ENCODE results near the gene OSBPL6.
"Not testable (repeated sequence)": the region's sequence is repeated elsewhere in the genome, so short reads cannot be mapped to it uniquely, and the experiment has no call there.

Gene OSBPL6

DNA sequence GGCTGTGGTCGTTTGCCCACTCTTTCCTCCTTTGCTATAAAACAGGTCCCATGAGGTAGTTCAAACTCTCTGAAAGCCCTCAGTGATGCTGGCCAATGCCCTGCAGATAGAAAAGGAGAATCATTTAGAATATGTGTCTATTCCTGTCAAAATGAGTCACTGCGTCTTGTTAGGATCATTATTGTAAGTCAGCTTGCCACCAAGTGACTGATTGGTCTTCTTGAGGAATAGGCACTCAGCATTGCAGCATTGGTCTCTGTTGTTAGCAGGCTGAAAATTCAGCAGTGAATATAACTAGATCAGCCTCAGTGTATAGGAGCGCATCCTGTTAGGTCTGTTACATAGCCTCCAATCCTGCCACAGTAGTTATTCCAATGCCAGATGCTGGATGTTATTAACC, 227.8 kb downstream of the OSBPL6 start (continued):
- TF ChIP-seq, protein P1, sequence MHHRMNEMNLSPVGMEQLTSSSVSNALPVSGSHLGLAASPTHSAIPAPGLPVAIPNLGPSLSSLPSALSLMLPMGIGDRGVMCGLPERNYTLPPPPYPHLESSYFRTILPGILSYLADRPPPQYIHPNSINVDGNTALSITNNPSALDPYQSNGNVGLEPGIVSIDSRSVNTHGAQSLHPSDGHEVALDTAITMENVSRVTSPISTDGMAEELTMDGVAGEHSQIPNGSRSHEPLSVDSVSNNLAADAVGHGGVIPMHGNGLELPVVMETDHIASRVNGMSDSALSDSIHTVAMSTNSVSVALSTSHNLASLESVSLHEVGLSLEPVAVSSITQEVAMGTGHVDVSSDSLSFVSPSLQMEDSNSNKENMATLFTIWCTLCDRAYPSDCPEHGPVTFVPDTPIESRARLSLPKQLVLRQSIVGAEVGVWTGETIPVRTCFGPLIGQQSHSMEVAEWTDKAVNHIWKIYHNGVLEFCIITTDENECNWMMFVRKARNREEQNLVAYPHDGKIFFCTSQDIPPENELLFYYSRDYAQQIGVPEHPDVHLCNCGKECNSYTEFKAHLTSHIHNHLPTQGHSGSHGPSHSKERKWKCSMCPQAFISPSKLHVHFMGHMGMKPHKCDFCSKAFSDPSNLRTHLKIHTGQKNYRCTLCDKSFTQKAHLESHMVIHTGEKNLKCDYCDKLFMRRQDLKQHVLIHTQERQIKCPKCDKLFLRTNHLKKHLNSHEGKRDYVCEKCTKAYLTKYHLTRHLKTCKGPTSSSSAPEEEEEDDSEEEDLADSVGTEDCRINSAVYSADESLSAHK (tag by site-specific recombination; IDR thresholded peaks at IDR 0.05): no peak
- TF ChIP-seq ZNF843 (tag by site-specific recombination; IDR thresholded peaks at IDR 0.05): no peak
- TF ChIP-seq ZNF48 (tag by site-specific recombination; IDR thresholded peaks at IDR 0.05): no peak
- TF ChIP-seq ZNF571 (tag by site-specific recombination; IDR thresholded peaks at IDR 0.05): no peak
- TF ChIP-seq ZNF292 (tag by site-specific recombination; IDR thresholded peaks at IDR 0.05; ENCODE audit: borderline replicate concordance, low read depth): no peak
- TF ChIP-seq, protein P2, sequence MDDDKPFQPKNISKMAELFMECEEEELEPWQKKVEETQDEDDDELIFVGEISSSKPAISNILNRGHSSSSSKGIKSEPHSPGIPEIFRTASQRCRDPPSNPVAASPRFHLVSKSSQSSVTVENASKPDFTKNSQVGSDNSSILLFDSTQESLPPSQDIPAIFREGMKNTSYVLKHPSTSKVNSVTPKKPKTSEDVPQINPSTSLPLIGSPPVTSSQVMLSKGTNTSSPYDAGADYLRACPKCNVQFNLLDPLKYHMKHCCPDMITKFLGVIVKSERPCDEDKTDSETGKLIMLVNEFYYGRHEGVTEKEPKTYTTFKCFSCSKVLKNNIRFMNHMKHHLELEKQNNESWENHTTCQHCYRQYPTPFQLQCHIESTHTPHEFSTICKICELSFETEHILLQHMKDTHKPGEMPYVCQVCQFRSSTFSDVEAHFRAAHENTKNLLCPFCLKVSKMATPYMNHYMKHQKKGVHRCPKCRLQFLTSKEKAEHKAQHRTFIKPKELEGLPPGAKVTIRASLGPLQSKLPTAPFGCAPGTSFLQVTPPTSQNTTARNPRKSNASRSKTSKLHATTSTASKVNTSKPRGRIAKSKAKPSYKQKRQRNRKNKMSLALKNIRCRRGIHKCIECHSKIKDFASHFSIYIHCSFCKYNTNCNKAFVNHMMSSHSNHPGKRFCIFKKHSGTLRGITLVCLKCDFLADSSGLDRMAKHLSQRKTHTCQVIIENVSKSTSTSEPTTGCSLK (tag by site-specific recombination; IDR thresholded peaks at IDR 0.05): no peak
- TF ChIP-seq ZNF626 (tag by site-specific recombination; IDR thresholded peaks at IDR 0.05): no peak
- no peak for TF ChIP-seq KLF1 (tag by site-specific recombination; IDR thresholded peaks at IDR 0.05)

DNA sequence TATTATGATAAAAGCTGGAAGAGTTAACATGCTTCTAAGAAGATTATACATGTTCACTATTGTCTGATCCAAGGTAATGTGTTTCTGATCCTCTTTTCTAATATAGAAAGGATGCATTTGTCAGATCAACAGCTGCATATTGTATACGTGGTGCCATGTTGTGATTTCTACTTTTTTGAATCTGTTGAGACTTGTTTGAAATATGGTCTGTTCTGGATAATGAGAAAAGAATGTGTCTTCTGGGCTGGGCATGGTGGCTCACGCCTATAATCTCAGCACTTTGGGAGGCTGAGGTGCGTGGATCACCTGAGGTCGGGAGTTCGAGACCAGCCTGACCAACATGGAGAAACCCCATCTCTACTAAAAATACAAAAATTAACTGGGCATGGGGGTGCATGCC, 229.4 kb downstream of the OSBPL6 start:
- H3K4me1 ChIP-seq (ENCODE audit: control insufficient read depth, insufficient read depth, low read length); H3K9me3 ChIP-seq (ENCODE audit: control insufficient read depth, insufficient read depth, low read depth, low read length); H3K4me3 ChIP-seq (ENCODE audit: low read depth, low read length); H3K27ac ChIP-seq (ENCODE audit: extremely low read depth, low read depth, low read length); POLR2A ChIA-PET: not testable (repeated sequence)
- CTCF ChIA-PET: interaction anchor here (1.6 kb wide), 1 partner anchor 9 kb away, joined by 6 read pairs; no protein-coding TSS in a partner anchor
- peaks cover 0 to 26% of the 10 kb centered on the region in 2 experiments; a peak in 1 of 3 replicates for H3K36me3 ChIP-seq (ENCODE audit: control insufficient read depth in 2 of 2, insufficient read depth in 1 of 2, low read length in 2 of 2)

DNA sequence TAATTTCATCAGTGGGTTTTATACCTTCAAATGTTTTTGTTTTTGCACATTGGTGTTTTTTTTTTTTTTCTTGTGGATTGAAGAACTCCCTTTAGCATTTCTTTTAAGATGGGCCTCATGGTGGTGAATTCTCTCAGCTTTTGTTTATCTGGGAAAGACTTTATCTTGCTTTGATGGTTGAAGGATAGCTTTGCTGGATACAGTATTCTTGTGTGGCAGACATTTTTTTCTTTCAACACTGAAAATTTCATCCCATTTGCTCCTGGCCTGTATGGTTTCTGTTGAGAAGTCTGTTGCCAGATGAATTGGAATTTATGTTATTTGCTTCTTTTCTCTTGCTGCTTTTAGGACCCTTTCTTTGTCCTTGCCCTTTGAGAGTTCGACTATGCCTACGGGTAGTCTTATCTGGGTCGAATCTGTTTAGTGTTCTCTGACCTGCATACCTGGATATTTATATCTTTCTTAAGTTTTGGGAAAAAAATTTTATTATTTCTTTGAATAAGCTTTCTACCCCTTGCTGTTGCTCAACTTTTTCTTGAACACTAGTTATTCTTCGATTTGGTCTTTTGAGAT, 231.0 kb downstream of the OSBPL6 start:
- ChIA-PET CTCF (interaction anchor here (0.6 to 1.5 kb wide), 2 partner anchors 11 to 293 kb away, joined by 3 to 6 read pairs; no protein-coding TSS in a partner anchor), POLR2A (interaction anchor here (0.7 kb wide), 2 partner anchors 25 to 61 kb away, joined by 5 to 6 read pairs; partner anchors contain the start of gene PRKRA)
- no peaks in the 10 kb centered on the region for H3K9me3 ChIP-seq (ENCODE audit: control insufficient read depth, insufficient read depth, low read depth, low read length)
- H3K27ac ChIP-seq (ENCODE audit: extremely low read depth, low read depth, low read length): no peak overlapping the region
- no peak for TF ChIP-seq PRDM1 (tag by site-specific recombination; IDR thresholded peaks at IDR 0.05)
- peak; percentile 81 for TF ChIP-seq ZNF677 (tag by site-specific recombination; IDR thresholded peaks at IDR 0.05)
- TF ChIP-seq, protein P3, sequence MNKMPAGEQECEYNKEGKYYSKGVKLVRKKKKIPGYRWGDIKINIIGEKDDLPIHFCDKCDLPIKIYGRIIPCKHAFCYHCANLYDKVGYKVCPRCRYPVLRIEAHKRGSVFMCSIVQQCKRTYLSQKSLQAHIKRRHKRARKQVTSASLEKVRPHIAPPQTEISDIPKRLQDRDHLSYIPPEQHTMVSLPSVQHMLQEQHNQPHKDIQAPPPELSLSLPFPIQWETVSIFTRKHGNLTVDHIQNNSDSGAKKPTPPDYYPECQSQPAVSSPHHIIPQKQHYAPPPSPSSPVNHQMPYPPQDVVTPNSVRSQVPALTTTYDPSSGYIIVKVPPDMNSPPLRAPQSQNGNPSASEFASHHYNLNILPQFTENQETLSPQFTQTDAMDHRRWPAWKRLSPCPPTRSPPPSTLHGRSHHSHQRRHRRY (tag by site-specific recombination; IDR thresholded peaks at IDR 0.05): no peak
- peak; percentile 95 for TF ChIP-seq SETDB1 (IDR thresholded peaks at IDR 0.05; ENCODE audit: insufficient read length, low read length)
- 0 out of 2 replicates have a peak, but pooled peaks have one; percentile 37 for TF ChIP-seq TRIM28 (IDR thresholded peaks at IDR 0.05; ENCODE audit: borderline replicate concordance, low read length)
- TF ChIP-seq, protein P4, sequence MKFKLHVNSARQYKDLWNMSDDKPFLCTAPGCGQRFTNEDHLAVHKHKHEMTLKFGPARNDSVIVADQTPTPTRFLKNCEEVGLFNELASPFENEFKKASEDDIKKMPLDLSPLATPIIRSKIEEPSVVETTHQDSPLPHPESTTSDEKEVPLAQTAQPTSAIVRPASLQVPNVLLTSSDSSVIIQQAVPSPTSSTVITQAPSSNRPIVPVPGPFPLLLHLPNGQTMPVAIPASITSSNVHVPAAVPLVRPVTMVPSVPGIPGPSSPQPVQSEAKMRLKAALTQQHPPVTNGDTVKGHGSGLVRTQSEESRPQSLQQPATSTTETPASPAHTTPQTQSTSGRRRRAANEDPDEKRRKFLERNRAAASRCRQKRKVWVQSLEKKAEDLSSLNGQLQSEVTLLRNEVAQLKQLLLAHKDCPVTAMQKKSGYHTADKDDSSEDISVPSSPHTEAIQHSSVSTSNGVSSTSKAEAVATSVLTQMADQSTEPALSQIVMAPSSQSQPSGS (tag by site-specific recombination; IDR thresholded peaks at IDR 0.05; ENCODE audit: low read depth): no peak
- no peak overlapping the region for H3K4me3 ChIP-seq (ENCODE audit: low read depth, low read length)
- no peaks in the 10 kb centered on the region for H3K4me1 ChIP-seq (ENCODE audit: control insufficient read depth, insufficient read depth, low read length)
- H3K36me3 ChIP-seq (ENCODE audit: control insufficient read depth in 2 of 2, insufficient read depth in 1 of 2, low read length in 2 of 2): peaks cover 2 to 42% of the 10 kb centered on the region in 2 experiments; a peak in 2 of 3 replicates

Data from HEK293 (cell line).